Thymus (tissue), 11 donors: Measurements from ENCODE around the gene NRG3. TPM values are rescaled to one million over a fixed set of nuclear protein-coding genes. Genes with fewer than 3 reads are reported as not detected.

Experiments
- DNase-seq, 9 donors: peaks; one replicate each; pipeline ENCODE4 v3.0.0-alpha.2; 2013; ENCODE audit warnings: low spot score in 9 of 9, low read depth in 6 of 9, missing footprints in 1 of 9
- H3K27ac ChIP-seq, 2 donors: one replicate each; pipeline ENCODE4 v1.5.1; 2013; ENCODE audit warnings: control low read depth in 1 of 2, low read depth in 1 of 2, low read length in 1 of 2, mild to moderate bottlenecking in 1 of 2, moderate library complexity in 1 of 2
- H3K27me3 ChIP-seq, 2 donors: one replicate each; pipeline ENCODE4 v1.5.1; 2013; ENCODE audit warnings: low read length in 1 of 2; ENCODE audit not compliant: control insufficient read depth in 2 of 2, insufficient read depth in 1 of 2
- H3K36me3 ChIP-seq, 2 donors: one replicate each; pipeline ENCODE4 v1.5.1; 2013; ENCODE audit warnings: low read length in 1 of 2, mild to moderate bottlenecking in 1 of 2, moderate library complexity in 1 of 2; ENCODE audit not compliant: control insufficient read depth in 2 of 2, insufficient read depth in 2 of 2
- H3K4me1 ChIP-seq, 2 donors: one replicate each; pipeline ENCODE4 v1.5.1; 2013; ENCODE audit warnings: low read length in 2 of 2; ENCODE audit not compliant: control insufficient read depth in 2 of 2, insufficient read depth in 2 of 2
- H3K4me3 ChIP-seq, 2 donors: one replicate each; pipeline ENCODE4 v1.5.1; 2013; ENCODE audit warnings: low read length in 2 of 2, control low read depth in 1 of 2, mild to moderate bottlenecking in 1 of 2
- H3K9me3 ChIP-seq, 2 donors: one replicate each; pipeline ENCODE4 v1.5.1; 2013; ENCODE audit warnings: low read length in 1 of 2, mild to moderate bottlenecking in 1 of 2; ENCODE audit not compliant: control insufficient read depth in 2 of 2, insufficient read depth in 1 of 2
- WGBS: extraction: QIAGEN DNeasy Blood & Tissue Kit; methylation state at CpG from one replicate; pipeline ENCODE4 v1.1.7; 2013; 5-methylcytosine and 5-hydroxymethylcytosine counted together
- polyA plus RNA-seq: library from polyadenylated mRNA; stranded (reverse); fragments of 200-250 nt; gene quantifications from one replicate; pipeline ENCODE4 v1.2.3, GENCODE V29; 2013
- total RNA-seq: library from RNA; stranded (reverse); fragments of 120-200 nt; gene quantifications from one replicate; pipeline ENCODE4 v1.2.4, GENCODE V29; 2013
- donor health status: healthy.

The NRG3 gene
- total and polyA plus RNA-seq, 2 donors, result 0.09 TPM; not detected in 1

DNA sequence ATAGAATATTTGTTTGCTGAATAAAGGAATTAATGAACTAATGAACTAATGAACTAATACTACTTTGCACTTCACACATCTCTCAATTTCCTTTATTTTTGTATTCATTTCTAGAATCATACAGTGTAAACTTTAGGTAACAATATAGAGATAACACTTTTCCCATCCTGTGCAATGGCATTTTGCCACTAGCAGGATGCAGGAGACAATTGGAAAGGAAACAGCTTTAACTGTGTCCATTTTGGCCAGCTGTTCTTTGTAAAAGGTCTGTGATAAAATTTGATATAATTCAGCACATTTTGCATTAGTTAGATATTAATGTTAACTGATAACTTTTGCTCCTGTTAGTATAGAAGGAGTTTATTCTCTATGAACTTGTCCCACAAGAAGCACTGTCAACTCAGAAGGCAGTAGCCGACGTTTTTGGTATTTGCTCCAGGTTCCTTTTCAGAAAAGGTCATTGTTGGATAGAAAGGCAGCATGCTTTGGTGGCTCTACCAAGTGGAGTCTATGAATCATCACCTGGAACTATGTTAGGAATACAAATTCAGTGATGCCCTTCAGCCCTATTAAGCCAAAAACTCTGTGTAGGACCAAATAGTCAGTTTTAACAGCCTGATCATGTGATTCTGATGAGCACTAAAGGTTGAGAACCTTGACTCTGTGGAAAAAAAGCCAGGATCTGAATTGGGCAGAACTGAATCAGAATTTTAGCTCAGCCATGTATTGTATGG lies 86.6 kb downstream of the NRG3 start:
- no peak for DNase-seq

GRCh38 chr10:81963606-81964005 lies 88.6 kb downstream of the NRG3 start:
- no peak for DNase-seq
- H3K36me3 ChIP-seq, result no peaks in the 10 kb centered on the region
- no peak overlapping the region for H3K4me3 ChIP-seq
- 95% methylated on average over 9 of the region's 9 CpGs for WGBS
- no peaks in the 10 kb centered on the region for H3K4me1 ChIP-seq
- no peaks in the 10 kb centered on the region for H3K9me3 ChIP-seq
- no peak overlapping the region for H3K27ac ChIP-seq
- no peaks in the 10 kb centered on the region for H3K27me3 ChIP-seq

More for the DNA sequence above, 86.6 kb downstream of the NRG3 start:
- WGBS, result 78% methylated on average over 2 of the region's 2 CpGs
- Histone ChIP-seq H3K36me3 (no peaks in the 10 kb centered on the region), H3K27me3 (no peaks in the 10 kb centered on the region), H3K9me3 (no peaks in the 10 kb centered on the region), H3K4me1 (no peaks in the 10 kb centered on the region), H3K27ac (no peak overlapping the region), H3K4me3 (no peak overlapping the region)

GRCh38 chr10:81967716-81968115 lies 92.7 kb downstream of the NRG3 start:
- no peak overlapping the region for H3K27ac ChIP-seq
- no peaks in the 10 kb centered on the region for H3K36me3 ChIP-seq
- no peaks in the 10 kb centered on the region for H3K4me1 ChIP-seq
- no peak overlapping the region for H3K4me3 ChIP-seq
- H3K27me3 ChIP-seq, result no peaks in the 10 kb centered on the region
- DNase-seq, result no peak
- no peaks in the 10 kb centered on the region for H3K9me3 ChIP-seq

- no peak for DNase-seq
- WGBS, result 83% methylated on average over 2 of the region's 2 CpGs
These were observed 94.1 kb downstream of the NRG3 start for GRCh38 chr10:81969136-81969535.

GRCh38 chr10:81978238-81978637 lies 103.2 kb downstream of the NRG3 start:
- Histone ChIP-seq H3K27me3 (no peaks in the 10 kb centered on the region), H3K9me3 (no peaks in the 10 kb centered on the region), H3K4me3 (no peak overlapping the region), H3K4me1 (no peaks in the 10 kb centered on the region), H3K36me3 (no peaks in the 10 kb centered on the region), H3K27ac (no peak overlapping the region)
- DNase-seq, result peak in 3 of 9 donors; percentile 0 to 16 (median 3)
- WGBS, result 78% methylated on average over 2 of the region's 2 CpGs

More at GRCh38 chr10:81969136-81969535, 94.1 kb downstream of the NRG3 start:
- Histone ChIP-seq H3K4me1 (no peaks in the 10 kb centered on the region), H3K4me3 (no peak overlapping the region), H3K27me3 (no peaks in the 10 kb centered on the region), H3K36me3 (no peaks in the 10 kb centered on the region), H3K27ac (no peak overlapping the region), H3K9me3 (no peaks in the 10 kb centered on the region)

DNA sequence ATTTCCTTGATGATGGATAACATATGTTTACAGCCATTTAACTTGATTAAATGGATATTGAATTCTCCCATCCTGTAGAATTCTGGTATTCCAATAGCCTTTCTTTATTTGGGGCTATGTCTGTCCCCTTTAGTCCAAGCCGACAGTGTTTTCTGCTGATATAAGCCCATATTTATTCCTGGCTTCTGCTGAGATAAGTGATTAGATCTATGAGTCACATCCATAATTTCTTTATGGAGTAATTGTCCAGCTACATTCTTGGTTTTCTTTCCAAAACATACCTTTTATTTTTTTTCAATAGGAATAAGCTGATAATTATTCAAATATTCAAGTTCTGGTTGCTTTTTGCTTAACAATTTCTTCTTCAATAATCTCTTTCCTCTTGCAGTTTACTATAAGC lies 106.7 kb downstream of the NRG3 start:
- no peak overlapping the region for H3K27ac ChIP-seq
- H3K36me3 ChIP-seq, result no peaks in the 10 kb centered on the region
- 94% methylated on average over 1 of the region's 1 CpG for WGBS
- no peaks in the 10 kb centered on the region for H3K27me3 ChIP-seq
- no peak for DNase-seq
- no peaks in the 10 kb centered on the region for H3K4me1 ChIP-seq
- H3K4me3 ChIP-seq, result no peak overlapping the region
- no peaks in the 10 kb centered on the region for H3K9me3 ChIP-seq

- Histone ChIP-seq H3K9me3 (no peaks in the 10 kb centered on the region), H3K4me3 (no peak overlapping the region), H3K27me3 (no peaks in the 10 kb centered on the region), H3K36me3 (no peaks in the 10 kb centered on the region), H3K27ac (no peak overlapping the region), H3K4me1 (no peaks in the 10 kb centered on the region)
- 82% methylated on average over 3 of the region's 3 CpGs for WGBS
- DNase-seq, result no peak
These were observed 109.4 kb downstream of the NRG3 start for GRCh38 chr10:81984428-81984827.

GRCh38 chr10:81995254-81995653 lies 120.3 kb downstream of the NRG3 start:
- no peaks in the 10 kb centered on the region for H3K9me3 ChIP-seq
- WGBS, result 79% methylated on average over 3 of the region's 3 CpGs
- no peak for DNase-seq
- no peak overlapping the region for H3K4me3 ChIP-seq
- H3K27ac ChIP-seq, result no peak overlapping the region
- no peaks in the 10 kb centered on the region for H3K27me3 ChIP-seq
- no peaks in the 10 kb centered on the region for H3K36me3 ChIP-seq
- no peaks in the 10 kb centered on the region for H3K4me1 ChIP-seq

GRCh38 chr10:81996927-81997326 lies 121.9 kb downstream of the NRG3 start:
- 90% methylated on average over 3 of the region's 3 CpGs for WGBS
- H3K9me3 ChIP-seq, result no peaks in the 10 kb centered on the region
- H3K27me3 ChIP-seq, result no peaks in the 10 kb centered on the region
- DNase-seq, result no peak
- H3K27ac ChIP-seq, result no peak overlapping the region
- no peak overlapping the region for H3K4me3 ChIP-seq
- H3K36me3 ChIP-seq, result no peaks in the 10 kb centered on the region
- H3K4me1 ChIP-seq, result no peaks in the 10 kb centered on the region
